SK-N-SH treated with all-trans-retinoic acid at 6 μM for 48 hours (cell line): ENCODE data around the gene P2RX2.

Experiments
- ATAC-seq: fragments of 200-7000 bp; cut with Tn5 transposase; 3 replicates; pipeline ENCODE4 v1.9.1; 2020; ENCODE audit warnings: mild to moderate bottlenecking, moderate library complexity
- ARNTL ChIP-seq: fragments of 450-650 bp; formaldehyde crosslinking; IDR thresholded peaks from 2 replicates; pipeline ENCODE4 v1.5.0; 2020; ENCODE audit warnings: low read depth, mild to moderate bottlenecking, moderate library complexity, borderline replicate concordance
- BACH2 ChIP-seq: fragments of 250-450 bp; sonication (Bioruptor Pico); IDR thresholded peaks from 2 replicates; pipeline ENCODE4 v1.9.0; 2021; ENCODE audit warnings: mild to moderate bottlenecking, borderline replicate concordance
- CSDC2 ChIP-seq: fragments of 250-450 bp; sonication (Bioruptor Pico); IDR thresholded peaks from 2 replicates; pipeline ENCODE4 v1.5.0; 2020; ENCODE audit warnings: mild to moderate bottlenecking, moderate library complexity
- ESRRG ChIP-seq: fragments of 250-450 bp; sonication (Bioruptor Pico); IDR thresholded peaks from 2 replicates; pipeline ENCODE4 v1.6.1; 2021; ENCODE audit warnings: mild to moderate bottlenecking
- GLIS3 ChIP-seq: fragments of 250-450 bp; sonication (Bioruptor Pico); IDR thresholded peaks from 2 replicates; pipeline ENCODE4 v1.5.0; 2020; ENCODE audit warnings: mild to moderate bottlenecking, moderate library complexity
- ISL1 ChIP-seq: fragments of 250-450 bp; sonication (Bioruptor Pico); IDR thresholded peaks from 2 replicates; pipeline ENCODE4 v2.1.2; 2022; ENCODE audit warnings: mild to moderate bottlenecking, moderate library complexity
- OSR1 ChIP-seq: fragments of 250-450 bp; sonication (Bioruptor Pico); IDR thresholded peaks from 2 replicates; pipeline ENCODE4 v1.8.0; 2022; ENCODE audit warnings: moderate library complexity, mild to moderate bottlenecking, inconsistent platforms
- PPARA ChIP-seq: fragments of 250-450 bp; sonication (Bioruptor Pico); IDR thresholded peaks from 2 replicates; pipeline ENCODE4 v1.5.0; 2020; ENCODE audit warnings: mild to moderate bottlenecking, borderline replicate concordance
- RARB ChIP-seq: fragments of 250-450 bp; sonication (Bioruptor Pico); IDR thresholded peaks from 2 replicates; pipeline ENCODE4 v1.8.0; 2021; ENCODE audit warnings: mild to moderate bottlenecking, moderate library complexity
- SNAI2 ChIP-seq: fragments of 250-450 bp; sonication (Bioruptor Pico); IDR thresholded peaks from 2 replicates; pipeline ENCODE4 v1.5.0; 2020; ENCODE audit warnings: mild to moderate bottlenecking, moderate library complexity
- TCF4 ChIP-seq: fragments of 250-450 bp; sonication (Bioruptor Pico); IDR thresholded peaks from 2 replicates; pipeline ENCODE4 v1.8.0; 2021; ENCODE audit warnings: mild to moderate bottlenecking, moderate library complexity, borderline replicate concordance
- TOX ChIP-seq: fragments of 250-450 bp; sonication (Bioruptor Pico); IDR thresholded peaks from 2 replicates; pipeline ENCODE4 v1.8.0; 2021; ENCODE audit warnings: mild to moderate bottlenecking, moderate library complexity, borderline replicate concordance
- ZFP3 ChIP-seq: fragments of 250-450 bp; sonication (Bioruptor Pico); IDR thresholded peaks from 2 replicates; pipeline ENCODE4 v1.5.0; 2020; ENCODE audit warnings: mild to moderate bottlenecking, moderate library complexity
- ZFP30 ChIP-seq: fragments of 450-650 bp; formaldehyde crosslinking; IDR thresholded peaks from 2 replicates; pipeline ENCODE4 v1.5.0; 2022; ENCODE audit warnings: mild to moderate bottlenecking, moderate library complexity
- ZNF70 ChIP-seq: fragments of 450-650 bp; formaldehyde crosslinking; IDR thresholded peaks from 2 replicates; pipeline ENCODE4 v1.5.0; 2020; ENCODE audit warnings: mild to moderate bottlenecking, moderate library complexity
- ZNF8 ChIP-seq: fragments of 450-650 bp; formaldehyde crosslinking; IDR thresholded peaks from 2 replicates; pipeline ENCODE4 v1.5.0; 2020; ENCODE audit warnings: mild to moderate bottlenecking, moderate library complexity
- TF ChIP-seq, protein P1 (sequence below): fragments of 250-450 bp; sonication (Bioruptor Pico); IDR thresholded peaks from 2 replicates; pipeline ENCODE4 v1.5.0; 2020; ENCODE audit warnings: mild to moderate bottlenecking, moderate library complexity
- TF ChIP-seq, protein P2 (sequence below): fragments of 250-450 bp; sonication (Bioruptor Pico); IDR thresholded peaks from 2 replicates; pipeline ENCODE4 v1.8.0; 2020; ENCODE audit warnings: mild to moderate bottlenecking, moderate library complexity, borderline replicate concordance
- TF ChIP-seq, protein P3 (sequence below): fragments of 250-450 bp; sonication (Bioruptor Pico); IDR thresholded peaks from 2 replicates; pipeline ENCODE4 v1.8.0; 2021; ENCODE audit warnings: low read depth, mild to moderate bottlenecking, moderate library complexity, borderline replicate concordance
- TF ChIP-seq, protein P4 (sequence below): fragments of 250-450 bp; sonication (Bioruptor Pico); IDR thresholded peaks from 2 replicates; pipeline ENCODE4 v1.5.1; 2020; ENCODE audit warnings: low read depth, mild to moderate bottlenecking, moderate library complexity
- TF ChIP-seq, protein P5 (sequence below): fragments of 250-450 bp; sonication (Bioruptor Pico); IDR thresholded peaks from 2 replicates; pipeline ENCODE4 v1.5.1; 2021; ENCODE audit warnings: mild to moderate bottlenecking, moderate library complexity

The P2RX2 gene

DNA sequence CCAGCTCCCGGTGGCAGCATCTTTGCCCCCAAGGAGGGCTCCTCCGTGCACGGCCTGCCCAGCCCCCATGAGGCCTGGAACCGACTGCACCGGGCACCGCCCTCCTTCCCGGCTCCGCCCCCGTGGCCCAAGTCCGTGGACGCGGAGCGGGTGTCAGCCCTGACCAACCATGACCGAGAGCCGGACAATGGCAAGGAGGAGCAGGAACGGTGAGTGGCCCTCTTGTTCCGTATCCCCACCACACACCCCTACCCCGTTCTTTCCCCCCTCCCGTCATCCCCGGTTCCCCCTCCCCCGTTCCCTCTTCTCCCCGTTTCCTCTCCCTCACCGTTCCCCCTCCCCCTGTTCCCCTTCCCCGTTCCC, 36.5 kb upstream of the P2RX2 start:
- ATAC-seq, result no peak
- no peak for TF ChIP-seq ESRRG (CRISPR knock-in tag)
- TF ChIP-seq, protein P1, sequence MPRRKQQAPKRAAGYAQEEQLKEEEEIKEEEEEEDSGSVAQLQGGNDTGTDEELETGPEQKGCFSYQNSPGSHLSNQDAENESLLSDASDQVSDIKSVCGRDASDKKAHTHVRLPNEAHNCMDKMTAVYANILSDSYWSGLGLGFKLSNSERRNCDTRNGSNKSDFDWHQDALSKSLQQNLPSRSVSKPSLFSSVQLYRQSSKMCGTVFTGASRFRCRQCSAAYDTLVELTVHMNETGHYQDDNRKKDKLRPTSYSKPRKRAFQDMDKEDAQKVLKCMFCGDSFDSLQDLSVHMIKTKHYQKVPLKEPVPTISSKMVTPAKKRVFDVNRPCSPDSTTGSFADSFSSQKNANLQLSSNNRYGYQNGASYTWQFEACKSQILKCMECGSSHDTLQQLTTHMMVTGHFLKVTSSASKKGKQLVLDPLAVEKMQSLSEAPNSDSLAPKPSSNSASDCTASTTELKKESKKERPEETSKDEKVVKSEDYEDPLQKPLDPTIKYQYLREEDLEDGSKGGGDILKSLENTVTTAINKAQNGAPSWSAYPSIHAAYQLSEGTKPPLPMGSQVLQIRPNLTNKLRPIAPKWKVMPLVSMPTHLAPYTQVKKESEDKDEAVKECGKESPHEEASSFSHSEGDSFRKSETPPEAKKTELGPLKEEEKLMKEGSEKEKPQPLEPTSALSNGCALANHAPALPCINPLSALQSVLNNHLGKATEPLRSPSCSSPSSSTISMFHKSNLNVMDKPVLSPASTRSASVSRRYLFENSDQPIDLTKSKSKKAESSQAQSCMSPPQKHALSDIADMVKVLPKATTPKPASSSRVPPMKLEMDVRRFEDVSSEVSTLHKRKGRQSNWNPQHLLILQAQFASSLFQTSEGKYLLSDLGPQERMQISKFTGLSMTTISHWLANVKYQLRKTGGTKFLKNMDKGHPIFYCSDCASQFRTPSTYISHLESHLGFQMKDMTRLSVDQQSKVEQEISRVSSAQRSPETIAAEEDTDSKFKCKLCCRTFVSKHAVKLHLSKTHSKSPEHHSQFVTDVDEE (CRISPR knock-in tag), result no peak
- no peak for TF ChIP-seq GLIS3
- no peak for TF ChIP-seq TOX (CRISPR knock-in tag)
- TF ChIP-seq PPARA (CRISPR knock-in tag), result no peak
- no peak for TF ChIP-seq ARNTL (CRISPR knock-in tag)
- TF ChIP-seq SNAI2, result no peak
- TF ChIP-seq, protein P2, sequence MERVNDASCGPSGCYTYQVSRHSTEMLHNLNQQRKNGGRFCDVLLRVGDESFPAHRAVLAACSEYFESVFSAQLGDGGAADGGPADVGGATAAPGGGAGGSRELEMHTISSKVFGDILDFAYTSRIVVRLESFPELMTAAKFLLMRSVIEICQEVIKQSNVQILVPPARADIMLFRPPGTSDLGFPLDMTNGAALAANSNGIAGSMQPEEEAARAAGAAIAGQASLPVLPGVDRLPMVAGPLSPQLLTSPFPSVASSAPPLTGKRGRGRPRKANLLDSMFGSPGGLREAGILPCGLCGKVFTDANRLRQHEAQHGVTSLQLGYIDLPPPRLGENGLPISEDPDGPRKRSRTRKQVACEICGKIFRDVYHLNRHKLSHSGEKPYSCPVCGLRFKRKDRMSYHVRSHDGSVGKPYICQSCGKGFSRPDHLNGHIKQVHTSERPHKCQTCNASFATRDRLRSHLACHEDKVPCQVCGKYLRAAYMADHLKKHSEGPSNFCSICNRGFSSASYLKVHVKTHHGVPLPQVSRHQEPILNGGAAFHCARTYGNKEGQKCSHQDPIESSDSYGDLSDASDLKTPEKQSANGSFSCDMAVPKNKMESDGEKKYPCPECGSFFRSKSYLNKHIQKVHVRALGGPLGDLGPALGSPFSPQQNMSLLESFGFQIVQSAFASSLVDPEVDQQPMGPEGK (CRISPR knock-in tag), result no peak
- no peak for TF ChIP-seq BACH2
- TF ChIP-seq RARB (CRISPR knock-in tag), result no peak
- TF ChIP-seq OSR1 (CRISPR knock-in tag), result no peak
- no peak for TF ChIP-seq ISL1
- no peak for TF ChIP-seq TCF4
- no peak for TF ChIP-seq ZFP3 (CRISPR knock-in tag)
- TF ChIP-seq CSDC2 (CRISPR knock-in tag), result no peak
- TF ChIP-seq ZNF8 (CRISPR knock-in tag), result no peak

DNA sequence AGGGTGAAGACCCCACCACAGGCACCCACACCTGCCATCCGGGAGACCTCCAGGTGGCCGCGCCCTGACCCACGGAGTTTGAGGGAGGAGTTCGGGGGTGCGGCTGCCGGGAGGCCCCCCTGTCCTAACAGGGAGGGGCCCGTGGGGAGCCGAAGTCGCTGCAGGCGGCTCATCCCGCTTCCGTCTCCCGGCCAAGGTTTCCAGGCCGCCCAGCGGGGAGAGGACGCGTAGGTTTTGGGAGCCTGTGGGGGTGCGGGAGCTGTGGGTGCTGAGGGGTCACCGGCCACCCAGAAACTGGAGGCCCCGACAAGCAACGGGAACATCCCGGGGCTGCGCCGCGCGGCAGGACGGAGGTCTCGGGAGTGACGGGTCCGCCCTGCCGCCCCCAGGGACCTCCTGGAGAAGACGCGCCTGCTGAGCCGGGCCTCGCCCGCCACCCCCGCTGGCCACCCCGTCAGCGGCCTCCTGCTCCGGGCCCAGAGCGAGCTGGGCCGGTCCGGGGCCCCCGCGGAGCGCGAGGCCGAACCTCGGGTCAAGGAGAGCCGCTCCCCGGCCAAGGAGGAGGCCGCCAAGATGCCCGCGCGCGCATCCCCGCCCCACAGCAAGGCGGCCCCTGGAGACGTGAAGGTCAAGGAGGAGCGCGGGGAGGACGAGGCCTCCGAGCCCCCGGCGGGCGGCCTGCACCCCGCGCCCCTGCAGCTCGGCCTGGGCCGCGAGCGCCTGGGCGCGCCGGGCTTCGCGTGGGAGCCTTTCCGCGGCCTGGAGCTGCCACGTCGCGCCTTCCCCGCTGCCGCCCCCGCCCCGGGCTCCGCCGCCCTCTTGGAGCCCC, 35.8 kb upstream of the P2RX2 start:
- TF ChIP-seq ISL1, result no peak
- no peak for TF ChIP-seq ESRRG (CRISPR knock-in tag)
- no peak for TF ChIP-seq ZNF70 (CRISPR knock-in tag)
- no peak for TF ChIP-seq TCF4
- no peak for TF ChIP-seq OSR1 (CRISPR knock-in tag)
- TF ChIP-seq TOX (CRISPR knock-in tag), result no peak
- TF ChIP-seq CSDC2 (CRISPR knock-in tag), result no peak
- TF ChIP-seq, protein P3, sequence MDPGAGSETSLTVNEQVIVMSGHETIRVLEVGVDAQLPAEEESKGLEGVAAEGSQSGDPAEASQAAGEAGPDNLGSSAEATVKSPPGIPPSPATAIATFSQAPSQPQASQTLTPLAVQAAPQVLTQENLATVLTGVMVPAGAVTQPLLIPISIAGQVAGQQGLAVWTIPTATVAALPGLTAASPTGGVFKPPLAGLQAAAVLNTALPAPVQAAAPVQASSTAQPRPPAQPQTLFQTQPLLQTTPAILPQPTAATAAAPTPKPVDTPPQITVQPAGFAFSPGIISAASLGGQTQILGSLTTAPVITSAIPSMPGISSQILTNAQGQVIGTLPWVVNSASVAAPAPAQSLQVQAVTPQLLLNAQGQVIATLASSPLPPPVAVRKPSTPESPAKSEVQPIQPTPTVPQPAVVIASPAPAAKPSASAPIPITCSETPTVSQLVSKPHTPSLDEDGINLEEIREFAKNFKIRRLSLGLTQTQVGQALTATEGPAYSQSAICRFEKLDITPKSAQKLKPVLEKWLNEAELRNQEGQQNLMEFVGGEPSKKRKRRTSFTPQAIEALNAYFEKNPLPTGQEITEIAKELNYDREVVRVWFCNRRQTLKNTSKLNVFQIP (CRISPR knock-in tag), result no peak
- TF ChIP-seq, protein P2 (CRISPR knock-in tag), result no peak
- TF ChIP-seq PPARA (CRISPR knock-in tag), result no peak
- TF ChIP-seq, protein P4, sequence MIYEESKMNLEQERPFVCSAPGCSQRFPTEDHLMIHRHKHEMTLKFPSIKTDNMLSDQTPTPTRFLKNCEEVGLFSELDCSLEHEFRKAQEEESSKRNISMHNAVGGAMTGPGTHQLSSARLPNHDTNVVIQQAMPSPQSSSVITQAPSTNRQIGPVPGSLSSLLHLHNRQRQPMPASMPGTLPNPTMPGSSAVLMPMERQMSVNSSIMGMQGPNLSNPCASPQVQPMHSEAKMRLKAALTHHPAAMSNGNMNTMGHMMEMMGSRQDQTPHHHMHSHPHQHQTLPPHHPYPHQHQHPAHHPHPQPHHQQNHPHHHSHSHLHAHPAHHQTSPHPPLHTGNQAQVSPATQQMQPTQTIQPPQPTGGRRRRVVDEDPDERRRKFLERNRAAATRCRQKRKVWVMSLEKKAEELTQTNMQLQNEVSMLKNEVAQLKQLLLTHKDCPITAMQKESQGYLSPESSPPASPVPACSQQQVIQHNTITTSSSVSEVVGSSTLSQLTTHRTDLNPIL, result no peak
- TF ChIP-seq, protein P1 (CRISPR knock-in tag), result no peak
- no peak for TF ChIP-seq ZFP30 (CRISPR knock-in tag)
- TF ChIP-seq, protein P5, sequence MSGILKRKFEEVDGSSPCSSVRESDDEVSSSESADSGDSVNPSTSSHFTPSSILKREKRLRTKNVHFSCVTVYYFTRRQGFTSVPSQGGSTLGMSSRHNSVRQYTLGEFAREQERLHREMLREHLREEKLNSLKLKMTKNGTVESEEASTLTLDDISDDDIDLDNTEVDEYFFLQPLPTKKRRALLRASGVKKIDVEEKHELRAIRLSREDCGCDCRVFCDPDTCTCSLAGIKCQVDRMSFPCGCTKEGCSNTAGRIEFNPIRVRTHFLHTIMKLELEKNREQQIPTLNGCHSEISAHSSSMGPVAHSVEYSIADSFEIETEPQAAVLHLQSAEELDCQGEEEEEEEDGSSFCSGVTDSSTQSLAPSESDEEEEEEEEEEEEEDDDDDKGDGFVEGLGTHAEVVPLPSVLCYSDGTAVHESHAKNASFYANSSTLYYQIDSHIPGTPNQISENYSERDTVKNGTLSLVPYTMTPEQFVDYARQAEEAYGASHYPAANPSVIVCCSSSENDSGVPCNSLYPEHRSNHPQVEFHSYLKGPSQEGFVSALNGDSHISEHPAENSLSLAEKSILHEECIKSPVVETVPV (CRISPR knock-in tag), result no peak
- no peak for TF ChIP-seq ZNF8 (CRISPR knock-in tag)
- TF ChIP-seq ZFP3 (CRISPR knock-in tag), result no peak
- no peak for TF ChIP-seq BACH2
- TF ChIP-seq GLIS3, result no peak
- no peak for TF ChIP-seq SNAI2
- TF ChIP-seq RARB (CRISPR knock-in tag), result no peak
- no peak for ATAC-seq
